Heart left ventricle (tissue), 16 donors: Measurements from ENCODE around the gene CEACAM1. TPM values are rescaled to one million over a fixed set of nuclear protein-coding genes. Genes with fewer than 3 reads are reported as not detected.
A peak's percentile ranks its signal among the peaks of the same experiment; 100 is the strongest.
"Not testable (repeated sequence)": the region's sequence is repeated elsewhere in the genome, so short reads cannot be mapped to it uniquely, and the experiment has no call there.

Experiments used
- ATAC-seq, 4 donors: fragments of 200-7000 bp; cut with Tn5 transposase; one replicate each; pipeline ENCODE4 v1.9.1; 2020 to 2022; ENCODE audit warnings: moderate library complexity in 4 of 4, mild to moderate bottlenecking in 3 of 4, moderate number of reproducible peaks in 1 of 4
- DNase-seq, 5 donors: peaks; one replicate each; pipeline ENCODE4 v3.0.0-alpha.2; 2020
- H3K27ac ChIP-seq, 12 donors: fragments of 200-600 bp; sonication (generic) in 4 of 12; one replicate each; pipeline versions ENCODE4 v1.5.0 to v1.8.0; 2016 to 2022; ENCODE audit warnings: mild to moderate bottlenecking in 2 of 12
- H3K27me3 ChIP-seq, 9 donors: fragments of 200-600 bp; sonication (generic) in 2 of 9; one replicate each; pipeline versions ENCODE4 v1.5.1 to v1.8.0; 2016 to 2022; ENCODE audit warnings: mild to moderate bottlenecking in 3 of 9
- H3K36me3 ChIP-seq, 9 donors: fragments of 200-600 bp; sonication (generic) in 2 of 9; one replicate each; pipeline versions ENCODE4 v1.5.0 to v1.8.0; 2018 to 2022; ENCODE audit warnings: mild to moderate bottlenecking in 2 of 9
- H3K4me1 ChIP-seq, 12 donors: fragments of 200-600 bp; sonication (generic) in 4 of 12; one replicate each; pipeline versions ENCODE4 v1.5.0 to v1.8.0; 2016 to 2022; ENCODE audit warnings: mild to moderate bottlenecking in 3 of 12
- H3K4me3 ChIP-seq, 12 donors: fragments of 200-600 bp; sonication (generic) in 4 of 12; one replicate each; pipeline versions ENCODE4 v1.5.0 to v1.8.0; 2017 to 2022; ENCODE audit warnings: mild to moderate bottlenecking in 9 of 12, moderate library complexity in 4 of 12
- H3K9me3 ChIP-seq, 12 donors: fragments of 200-600 bp; sonication (generic) in 4 of 12; one replicate each; pipeline versions ENCODE4 v1.5.0 to v1.8.0; 2016 to 2022; ENCODE audit warnings: mild to moderate bottlenecking in 1 of 12
- POLR2A ChIP-seq, 2 donors: fragments of 450-650 bp; IDR thresholded peaks; one replicate each; pipeline ENCODE4 v1.6.1; 2017; ENCODE audit warnings: antibody characterized with exemption in 2 of 2, mild to moderate bottlenecking in 2 of 2, moderate library complexity in 2 of 2
- WGBS, 4 donors: extraction: QIAGEN DNeasy Blood & Tissue Kit in 2 of 4; methylation state at CpG; one replicate each; pipeline versions ENCODE4 v1.1.5 to v1.1.7; 2013 to 2018; 5-methylcytosine and 5-hydroxymethylcytosine counted together
- intact Hi-C, 10 donors: fragments of 100-400 bp; cut with DNase I; formaldehyde crosslinking; loops; one replicate each; pipeline versions ENCODE4 v1.11.1 to v1.14.2; 2022
- polyA plus RNA-seq, 2 donors: library from polyadenylated mRNA; stranded (reverse); fragments of 200-250 nt; gene quantifications; one replicate each; pipeline ENCODE4 v1.2.3, GENCODE V29; 2013
- total RNA-seq, 9 donors: library from RNA; depleted of rRNA in 2 of 9; stranded (reverse); fragments of >200 nt in 2 of 9; fragmentation: NEBNext Ultra II Directional in 3 of 9; extraction: Animal tissue kit (Norgen Biotek cat#: 25700) in 3 of 9; gene quantifications; one replicate each; pipeline versions ENCODE4 v1.1.0 to v1.2.4, GENCODE V29; 2016 to 2023
- TF ChIP-seq, protein P1 (sequence below), 12 donors: fragments of 200-600 bp; sonication (generic) in 4 of 12; IDR thresholded peaks; one replicate each; pipeline versions ENCODE4 v1.5.0 to v1.8.0; 2018 to 2022; ENCODE audit warnings: antibody characterized with exemption in 12 of 12, mild to moderate bottlenecking in 5 of 12
- donor health status: ischemic (EF 13 %, LVEDD 7.1; RV severe dilation, severe dysfunction).
- donor health status: healthy with polysubstance abuse.
- donor health status: DM: no; HTN: yes; CAD: no.
- donor health status: DM: no; HTN: no; CAD: no.
- donor health status: ischemic (EF 25% LVEDD 6.9; RV normal size, moderate dysfunction).
- donor health status: ischemic (EF 25% LVEDD 5.7; RV mildly dilated, moderate dysfunction).
- donor health status: healthy.
- donor health status: DM: yes; HTN: yes; CAD: no.
- donor health status: ischemic (EF 35%, LVEDD 5.7; RV mildly dilated, moderate dysfunction).
- donor health status: nonischemic (EF 11% LVEDD 7.7; RV severe dilation, severe dysfunction).
- donor health status: DM: yes; HTN: yes; CAD: no.
- donor health status: PGD.
- donor health status: ischemic (EF 29% LVEDD 5.4; RV normal size, mild dysfunction).
- donor health status: nonischemic (EF 23%, LVEDD 6.1; RV moderate dilation, normal function).

CEACAM1 gene
- total and polyA plus RNA-seq, 11 donors = 1.3 to 8.3 (median 2.4) TPM

DNA sequence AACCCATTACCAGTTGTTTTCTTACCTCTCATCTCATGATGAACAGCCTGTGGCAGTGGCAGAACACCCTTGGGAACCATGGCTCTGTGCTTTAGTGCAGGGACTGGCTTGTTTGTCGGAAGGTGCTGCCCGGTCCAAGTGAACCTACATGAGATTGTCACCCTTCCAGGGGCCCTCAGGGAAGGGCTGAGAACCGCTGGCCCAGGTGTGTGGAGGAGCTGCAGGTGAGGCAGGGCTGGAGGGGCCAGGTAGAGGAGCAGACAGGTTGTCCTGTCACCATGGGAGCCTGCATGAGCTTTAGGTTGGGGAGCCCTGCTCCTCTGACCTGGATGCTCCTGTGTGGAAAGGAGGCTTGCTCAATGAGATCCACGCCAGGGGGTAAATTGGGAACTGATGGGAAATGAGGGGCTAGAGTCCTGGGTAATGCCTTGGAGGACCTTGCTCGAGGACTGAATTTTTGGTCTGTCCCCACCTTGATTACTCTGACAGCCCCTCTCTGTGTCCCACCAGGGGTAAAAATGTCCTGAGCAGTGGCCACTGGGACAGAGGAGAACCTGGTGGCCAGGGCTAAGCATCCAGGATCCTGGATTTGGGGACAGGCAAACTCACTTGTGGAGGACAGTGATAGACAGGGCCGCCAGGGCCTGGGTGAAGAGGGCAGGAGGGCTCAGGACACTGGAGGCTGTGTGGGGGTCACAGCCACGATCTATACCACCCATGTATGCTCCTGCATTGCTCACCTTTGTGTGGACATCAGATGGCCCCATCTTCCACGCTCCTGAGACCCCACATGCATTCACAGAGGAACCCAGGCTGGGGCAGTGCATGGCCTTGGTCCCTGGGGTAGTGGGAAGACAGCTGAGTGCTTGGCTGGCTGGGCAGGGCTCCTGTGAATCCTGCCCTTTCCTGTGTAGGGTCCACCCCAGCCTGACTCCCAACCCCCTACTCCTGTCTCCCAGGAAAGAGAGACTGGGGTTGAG, 24.1 kb upstream of the CEACAM1 start:
- Histone ChIP-seq H3K27me3 (peaks cover 0 to 27% (median 0%) of the 10 kb centered on the region in 9 donors), H3K4me1 (peaks cover 0 to 26% (median 0%) of the 10 kb centered on the region in 12 donors), H3K4me3 (no peak overlapping the region), H3K36me3 (no peaks in the 10 kb centered on the region), H3K27ac (no peak overlapping the region), H3K9me3 (peaks cover 0 to 8% (median 0%) of the 10 kb centered on the region in 12 donors)
- ATAC-seq (peak in 1 of 4 donors; percentile 20), DNase-seq (no peak)
- WGBS, 4 donors = 83 to 92% (median 89%) methylated on average over 8 of the region's 8 CpGs
- TF ChIP-seq, protein P1, sequence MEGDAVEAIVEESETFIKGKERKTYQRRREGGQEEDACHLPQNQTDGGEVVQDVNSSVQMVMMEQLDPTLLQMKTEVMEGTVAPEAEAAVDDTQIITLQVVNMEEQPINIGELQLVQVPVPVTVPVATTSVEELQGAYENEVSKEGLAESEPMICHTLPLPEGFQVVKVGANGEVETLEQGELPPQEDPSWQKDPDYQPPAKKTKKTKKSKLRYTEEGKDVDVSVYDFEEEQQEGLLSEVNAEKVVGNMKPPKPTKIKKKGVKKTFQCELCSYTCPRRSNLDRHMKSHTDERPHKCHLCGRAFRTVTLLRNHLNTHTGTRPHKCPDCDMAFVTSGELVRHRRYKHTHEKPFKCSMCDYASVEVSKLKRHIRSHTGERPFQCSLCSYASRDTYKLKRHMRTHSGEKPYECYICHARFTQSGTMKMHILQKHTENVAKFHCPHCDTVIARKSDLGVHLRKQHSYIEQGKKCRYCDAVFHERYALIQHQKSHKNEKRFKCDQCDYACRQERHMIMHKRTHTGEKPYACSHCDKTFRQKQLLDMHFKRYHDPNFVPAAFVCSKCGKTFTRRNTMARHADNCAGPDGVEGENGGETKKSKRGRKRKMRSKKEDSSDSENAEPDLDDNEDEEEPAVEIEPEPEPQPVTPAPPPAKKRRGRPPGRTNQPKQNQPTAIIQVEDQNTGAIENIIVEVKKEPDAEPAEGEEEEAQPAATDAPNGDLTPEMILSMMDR (IDR thresholded peaks at IDR 0.05) = no peak
- TF ChIP-seq POLR2A (IDR thresholded peaks at IDR 0.05) = no peak
- intact Hi-C loops = no loop called here

DNA sequence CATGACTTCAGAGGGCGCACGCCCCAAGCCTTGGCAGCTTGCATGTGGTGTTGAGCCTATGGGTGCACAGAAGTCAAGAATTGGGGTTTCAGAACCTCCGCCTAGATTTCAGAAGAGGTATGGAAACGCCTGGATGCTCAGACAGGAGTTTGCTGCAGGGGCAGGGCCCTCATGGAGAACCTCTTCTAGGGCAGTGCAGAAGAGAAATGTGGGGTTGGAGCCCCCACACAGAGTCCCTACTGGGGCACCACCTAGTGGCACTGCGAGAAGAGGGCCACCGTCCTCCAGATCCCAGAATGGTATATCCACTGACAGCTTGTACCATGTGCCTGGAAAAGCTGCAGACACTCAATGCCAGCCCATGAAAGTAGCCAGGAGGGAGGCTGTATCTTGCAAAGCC, 22.2 kb upstream of the CEACAM1 start:
- H3K4me3 ChIP-seq, H3K27ac ChIP-seq, H3K9me3 ChIP-seq, ATAC-seq, DNase-seq, intact Hi-C loops, H3K36me3 ChIP-seq: not testable (repeated sequence)
- 83 to 95% (median 91%) methylated on average over 6 of the region's 6 CpGs for WGBS, 4 donors
- peaks cover 0 to 32% (median 0%) of the 10 kb centered on the region in 9 donors for H3K27me3 ChIP-seq
- H3K4me1 ChIP-seq = peaks cover 0 to 19% (median 0%) of the 10 kb centered on the region in 12 donors

DNA sequence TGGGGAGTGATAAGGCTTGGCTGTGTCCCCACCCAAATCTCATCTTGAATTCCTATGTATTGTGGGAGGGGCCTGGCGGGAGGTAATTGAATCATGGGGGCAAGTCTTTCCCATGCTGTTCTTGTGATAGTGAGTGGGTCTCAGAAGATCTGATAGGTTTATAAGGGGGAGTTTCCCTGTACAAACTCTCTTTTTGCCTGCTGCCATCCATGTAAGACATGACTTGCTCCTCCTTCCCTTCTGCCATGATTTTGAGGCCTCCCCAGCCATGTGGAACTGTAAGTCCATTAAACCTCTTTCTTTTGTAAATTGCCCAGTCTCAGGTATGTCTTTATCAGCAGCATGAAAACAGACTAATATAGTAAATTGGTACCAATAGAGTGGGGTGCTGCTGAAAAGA, 20.8 kb upstream of the CEACAM1 start:
- DNase-seq, H3K27ac ChIP-seq, H3K9me3 ChIP-seq, ATAC-seq, intact Hi-C loops, H3K36me3 ChIP-seq, H3K4me3 ChIP-seq, H3K4me1 ChIP-seq: not testable (repeated sequence)
- WGBS, 4 donors = 46 to 100% (median 100%) methylated on average over 1 of the region's 1 CpG
- peaks cover 0 to 26% (median 0%) of the 10 kb centered on the region in 9 donors for H3K27me3 ChIP-seq

DNA sequence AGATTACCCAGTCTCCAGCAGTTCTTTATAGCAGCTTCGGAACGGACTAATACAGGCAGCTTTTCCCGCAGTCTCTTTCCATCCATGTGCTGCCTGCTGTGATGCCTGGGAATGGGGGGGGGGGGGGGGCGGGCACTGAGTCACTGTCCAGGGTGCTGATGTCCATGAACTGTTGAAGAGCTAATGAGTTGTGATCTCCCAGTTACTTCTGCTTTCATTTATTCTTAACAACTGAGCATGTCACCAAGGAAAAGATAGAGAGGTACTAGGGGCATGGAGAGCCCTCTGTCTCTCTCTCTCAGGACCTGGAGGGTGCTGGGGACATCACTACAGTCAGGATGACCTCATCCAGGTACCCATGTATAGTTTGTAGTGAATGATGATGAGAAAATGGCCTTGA, 20.3 kb upstream of the CEACAM1 start:
- H3K4me1 ChIP-seq = peaks cover 0 to 2% (median 0%) of the 10 kb centered on the region in 12 donors
- no peak overlapping the region for H3K27ac ChIP-seq
- no peak for ATAC-seq
- TF ChIP-seq, protein P1 (IDR thresholded peaks at IDR 0.05) = no peak
- TF ChIP-seq POLR2A (IDR thresholded peaks at IDR 0.05) = no peak
- H3K27me3 ChIP-seq = peaks cover 0 to 28% (median 0%) of the 10 kb centered on the region in 9 donors
- no peak for DNase-seq
- whole genome bisulfite sequencing, 4 donors = 62 to 71% (median 64%) methylated on average over 3 to 4 of the region's 4 CpGs
- H3K4me3 ChIP-seq = no peak overlapping the region
- H3K36me3 ChIP-seq = no peaks in the 10 kb centered on the region
- peaks cover 0 to 8% (median 0%) of the 10 kb centered on the region in 12 donors for H3K9me3 ChIP-seq
- intact Hi-C loops = no loop called here

DNA sequence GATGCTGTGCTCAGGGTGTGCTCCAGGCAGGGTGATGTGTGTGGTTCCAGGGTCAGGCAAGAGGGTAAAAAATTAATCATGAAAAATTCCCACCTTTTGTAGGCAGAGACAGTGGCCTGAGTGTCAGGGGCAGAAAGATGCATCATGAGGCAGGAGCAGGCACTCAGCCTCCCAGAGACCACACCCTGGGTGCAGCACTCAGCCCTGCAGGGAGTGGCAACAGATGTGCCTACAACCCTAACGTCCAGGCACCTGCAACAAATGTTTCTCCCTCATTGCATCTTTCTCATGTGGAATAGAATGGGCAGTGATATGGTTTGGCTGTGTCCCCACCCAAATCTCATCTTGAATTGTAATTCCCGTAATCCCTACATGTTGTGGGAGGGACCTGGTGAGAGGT, 19.6 kb upstream of the CEACAM1 start:
- H3K4me3 ChIP-seq = no peak overlapping the region
- ATAC-seq (no peak), DNase-seq (no peak)
- peaks cover 0 to 8% (median 0%) of the 10 kb centered on the region in 12 donors for H3K9me3 ChIP-seq
- TF ChIP-seq POLR2A (IDR thresholded peaks at IDR 0.05) = no peak
- TF ChIP-seq, protein P1 (IDR thresholded peaks at IDR 0.05) = no peak
- no peaks in the 10 kb centered on the region for H3K36me3 ChIP-seq
- intact Hi-C loops = no loop called here
- H3K27me3 ChIP-seq = peaks cover 0 to 29% (median 0%) of the 10 kb centered on the region in 9 donors
- H3K4me1 ChIP-seq = no peaks in the 10 kb centered on the region
- WGBS, 4 donors = 44 to 73% (median 67%) methylated on average over 2 of the region's 2 CpGs
- no peak overlapping the region for H3K27ac ChIP-seq
